ENCODE results near the gene HCN2. TPM values are rescaled to one million over a fixed set of nuclear protein-coding genes. Genes with fewer than 3 reads are reported as not detected.
"Not testable (repeated sequence)": the region's sequence is repeated elsewhere in the genome, so short reads cannot be mapped to it uniquely, and the experiment has no call there.

The HCN2 gene
- total RNA-seq, 4 donors from 2014 or later = 0.19 to 0.50 (median 0.41) TPM

GRCh38 chr19:601790-602189, 12.1 kb downstream of the HCN2 start:
- no peak for DNase-seq (ENCODE audit: extremely low spot score)
- TF ChIP-seq POLR2AphosphoS5 (IDR thresholded peaks at IDR 0.05) (no peak), POLR2A (IDR thresholded peaks at IDR 0.05; ENCODE audit: low read depth) (no peak), EP300 (IDR thresholded peaks at IDR 0.05) (no peak), CTCF (IDR thresholded peaks at IDR 0.05) (no peak)
- intact Hi-C loops (cut with DNase I) = no loop called here
- H3K27ac ChIP-seq (replicated peaks in 1 of 4) = no peak overlapping the region
- H3K4me1 ChIP-seq = no peaks in the 10 kb centered on the region
- H3K36me3 ChIP-seq = no peaks in the 10 kb centered on the region
- H3K27me3 ChIP-seq = peaks cover 0 to 11% (median 0%) of the 10 kb centered on the region in 4 donors
- no peaks in the 10 kb centered on the region for H3K9me3 ChIP-seq
- no peak overlapping the region for H3K4me3 ChIP-seq
- WGBS = 82% methylated on average over 25 of the region's 25 CpGs

- Histone ChIP-seq H3K36me3 (no peaks in the 10 kb centered on the region), H3K4me3 (no peak overlapping the region), H3K4me1 (no peaks in the 10 kb centered on the region), H3K27ac (replicated peaks in 1 of 4) (no peak overlapping the region), H3K9me3 (no peaks in the 10 kb centered on the region), H3K27me3 (peaks cover 0 to 9% (median 0%) of the 10 kb centered on the region in 4 donors)
- intact Hi-C loops (cut with DNase I) = no loop called here
- TF ChIP-seq POLR2AphosphoS5 (IDR thresholded peaks at IDR 0.05) (no peak), EP300 (IDR thresholded peaks at IDR 0.05) (no peak), CTCF (IDR thresholded peaks at IDR 0.05) (no peak), POLR2A (IDR thresholded peaks at IDR 0.05; ENCODE audit: low read depth) (no peak)
- DNase-seq (ENCODE audit: extremely low spot score) = no peak
- WGBS = 86% methylated on average over 31 of the region's 35 CpGs
Observed at GRCh38 chr19:602391-603301, 13.0 kb downstream of the HCN2 start.

DNA sequence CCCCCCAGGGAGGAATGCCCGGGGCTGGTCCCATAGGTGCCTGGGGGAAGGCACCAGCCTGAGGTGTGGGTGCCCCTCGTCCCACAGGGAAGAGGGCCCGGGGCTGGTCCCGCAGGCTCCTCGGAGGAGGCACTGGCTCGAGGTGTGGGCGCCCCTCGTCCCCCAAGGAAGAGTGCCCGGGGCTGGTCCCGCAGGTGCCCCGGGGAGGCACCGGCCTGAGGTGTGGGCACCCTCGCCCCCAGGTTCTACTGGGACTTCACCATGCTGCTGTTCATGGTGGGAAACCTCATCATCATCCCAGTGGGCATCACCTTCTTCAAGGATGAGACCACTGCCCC, 13.6 kb downstream of the HCN2 start:
- H3K9me3 ChIP-seq; DNase-seq (ENCODE audit: extremely low spot score); H3K36me3 ChIP-seq; H3K27ac ChIP-seq (replicated peaks in 1 of 4); intact Hi-C loops (cut with DNase I); H3K4me1 ChIP-seq; H3K4me3 ChIP-seq: not testable (repeated sequence)
- WGBS = 91% methylated on average over 6 of the region's 13 CpGs
- H3K27me3 ChIP-seq = peaks cover 0 to 12% (median 0%) of the 10 kb centered on the region in 4 donors

DNA sequence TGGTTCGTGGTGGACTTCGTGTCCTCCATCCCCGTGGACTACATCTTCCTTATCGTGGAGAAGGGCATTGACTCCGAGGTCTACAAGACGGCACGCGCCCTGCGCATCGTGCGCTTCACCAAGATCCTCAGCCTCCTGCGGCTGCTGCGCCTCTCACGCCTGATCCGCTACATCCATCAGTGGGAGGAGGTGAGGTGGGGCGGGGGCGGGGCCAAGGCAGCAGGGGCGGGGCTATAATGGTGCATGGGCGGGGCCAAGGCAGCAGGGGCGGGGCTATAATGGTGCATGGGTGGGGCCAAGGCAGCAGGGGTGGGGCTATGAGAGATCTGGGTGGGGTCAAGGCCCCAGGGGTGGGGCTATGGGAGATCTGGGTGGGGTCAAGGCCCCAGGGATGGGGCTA, 14.1 kb downstream of the HCN2 start:
- DNase-seq (ENCODE audit: extremely low spot score); H3K4me1 ChIP-seq; H3K27ac ChIP-seq (replicated peaks in 1 of 4); H3K36me3 ChIP-seq; intact Hi-C loops (cut with DNase I); H3K4me3 ChIP-seq; H3K9me3 ChIP-seq: not testable (repeated sequence)
- peaks cover 0 to 16% (median 0%) of the 10 kb centered on the region in 4 donors for H3K27me3 ChIP-seq
- 93% methylated on average over 20 of the region's 20 CpGs for WGBS

GRCh38 chr19:604355-604754, 14.7 kb downstream of the HCN2 start:
- Histone ChIP-seq H3K27me3 (peaks cover 0 to 19% (median 0%) of the 10 kb centered on the region in 4 donors), H3K4me1 (peaks cover 0 to 8% (median 0%) of the 10 kb centered on the region in 4 donors), H3K9me3 (no peaks in the 10 kb centered on the region), H3K4me3 (no peak overlapping the region), H3K36me3 (no peaks in the 10 kb centered on the region), H3K27ac (replicated peaks in 1 of 4) (no peak overlapping the region)
- no peak for DNase-seq (ENCODE audit: extremely low spot score)
- TF ChIP-seq POLR2A (IDR thresholded peaks at IDR 0.05; ENCODE audit: low read depth) (no peak), CTCF (IDR thresholded peaks at IDR 0.05) (no peak), POLR2AphosphoS5 (IDR thresholded peaks at IDR 0.05) (no peak), EP300 (IDR thresholded peaks at IDR 0.05) (no peak)
- intact Hi-C loops (cut with DNase I) = no loop called here
- 89% methylated on average over 11 of the region's 11 CpGs for WGBS

GRCh38 chr19:605061-605971, 15.6 kb downstream of the HCN2 start:
- H3K36me3 ChIP-seq; H3K4me3 ChIP-seq; H3K27ac ChIP-seq (replicated peaks in 1 of 4); DNase-seq (ENCODE audit: extremely low spot score); H3K9me3 ChIP-seq; intact Hi-C loops (cut with DNase I): not testable (repeated sequence)
- Histone ChIP-seq H3K4me1 (peaks cover under 1 to 15% (median 3%) of the 10 kb centered on the region in 4 donors), H3K27me3 (peaks cover 0 to 24% (median 0%) of the 10 kb centered on the region in 4 donors)
- WGBS = 83% methylated on average over 13 of the region's 34 CpGs
